ENCODE measurements around the gene HOMEZ. TPM values are rescaled to one million over a fixed set of nuclear protein-coding genes. Genes with fewer than 3 reads are reported as not detected.
"Not testable (repeated sequence)": the region's sequence is repeated elsewhere in the genome, so short reads cannot be mapped to it uniquely, and the experiment has no call there.

Gene HOMEZ
- total RNA-seq, 1 experiment from 2014 or later: 7.6 TPM

- Histone ChIP-seq H3K27ac (ENCODE audit: low read length) (no peak overlapping the region), H3K4me3 (ENCODE audit: low read depth in 2 of 2, low read length in 2 of 2) (no peak overlapping the region), H3K36me3 (ENCODE audit: control insufficient read depth, insufficient read depth, low read length) (no peaks in the 10 kb centered on the region), H3K27me3 (ENCODE audit: control insufficient read depth, insufficient read depth, low read length) (peaks cover 3% of the 10 kb centered on the region; the same call in 1 of the 2 replicates), H3K9me3 (ENCODE audit: control insufficient read depth, insufficient read depth, low read depth, low read length) (no peaks in the 10 kb centered on the region), H3K4me1 (ENCODE audit: control insufficient read depth, insufficient read depth, low read length) (no peaks in the 10 kb centered on the region)
- ATAC-seq (no peak), DNase-seq (ENCODE audit: low read depth, low spot score) (no peak)
- no TSS peak for BruUV-seq (replicated peaks)
- intact Hi-C loops (cut with micrococcal nuclease; ENCODE audit: unreplicated experiment): no loop called here
- ChIA-PET POLR2A (interaction anchor here (0.7 kb wide), 1 partner anchor 620 kb away, joined by 11 read pairs; no protein-coding TSS in a partner anchor), CTCF (interaction anchor here (0.7 kb wide), 1 partner anchor 123 kb away, joined by 7 read pairs; no protein-coding TSS in a partner anchor)
- in situ Hi-C loops (cut with HindIII; ENCODE audit: low pct_unique_long_range_greater_than_20kb, low sequenced_read_pairs): no loop called here
- TF ChIP-seq POLR2AphosphoS5 (IDR thresholded peaks at IDR 0.05; ENCODE audit: low read depth, low read length): no peak
- TF ChIP-seq CTCF (IDR thresholded peaks at IDR 0.05): no peak
- no peak for TF ChIP-seq SIN3A (IDR thresholded peaks at IDR 0.05; ENCODE audit: borderline replicate concordance, insufficient read depth, low read depth, low read length)
- TF ChIP-seq REST (IDR thresholded peaks at IDR 0.05; ENCODE audit: insufficient read depth in 1 of 2, low read depth in 2 of 2, low read length in 1 of 2): no peak
- no peak for TF ChIP-seq TCF7L2 (IDR thresholded peaks at IDR 0.05; ENCODE audit: low read depth, low read length)
Measured at GRCh38 chr14:23242076-23242475, 43.9 kb downstream of the HOMEZ start.

- DNase-seq (ENCODE audit: low read depth, low spot score); H3K27ac ChIP-seq (ENCODE audit: low read length); BruUV-seq (replicated peaks); H3K4me1 ChIP-seq (ENCODE audit: control insufficient read depth, insufficient read depth, low read length); H3K4me3 ChIP-seq (ENCODE audit: low read depth in 2 of 2, low read length in 2 of 2); ATAC-seq; intact Hi-C loops (cut with micrococcal nuclease; ENCODE audit: unreplicated experiment); POLR2A ChIA-PET; H3K36me3 ChIP-seq (ENCODE audit: control insufficient read depth, insufficient read depth, low read length); H3K9me3 ChIP-seq (ENCODE audit: control insufficient read depth, insufficient read depth, low read depth, low read length); in situ Hi-C loops (cut with HindIII; ENCODE audit: low pct_unique_long_range_greater_than_20kb, low sequenced_read_pairs); H3K27me3 ChIP-seq (ENCODE audit: control insufficient read depth, insufficient read depth, low read length): not testable (repeated sequence)
- CTCF ChIA-PET: interaction anchor here (0.7 kb wide), 1 partner anchor 124 kb away, joined by 7 read pairs; no protein-coding TSS in a partner anchor
Measured at GRCh38 chr14:23241061-23241715, 44.7 kb downstream of the HOMEZ start.

GRCh38 chr14:23240661-23241060 is 45.3 kb downstream of the HOMEZ start:
- no TSS peak for BruUV-seq (replicated peaks)
- no peak overlapping the region for H3K27ac ChIP-seq (ENCODE audit: low read length)
- intact Hi-C loops (cut with micrococcal nuclease; ENCODE audit: unreplicated experiment): no loop called here
- ATAC-seq (no peak), DNase-seq (ENCODE audit: low read depth, low spot score) (no peak)
- TF ChIP-seq POLR2AphosphoS5 (IDR thresholded peaks at IDR 0.05; ENCODE audit: low read depth, low read length) (no peak), SIN3A (IDR thresholded peaks at IDR 0.05; ENCODE audit: borderline replicate concordance, insufficient read depth, low read depth, low read length) (no peak), TCF7L2 (IDR thresholded peaks at IDR 0.05; ENCODE audit: low read depth, low read length) (no peak), CTCF (IDR thresholded peaks at IDR 0.05) (no peak), REST (IDR thresholded peaks at IDR 0.05; ENCODE audit: insufficient read depth in 1 of 2, low read depth in 2 of 2, low read length in 1 of 2) (no peak)
- POLR2A ChIA-PET: no interaction called here
- H3K4me1 ChIP-seq (ENCODE audit: control insufficient read depth, insufficient read depth, low read length): no peaks in the 10 kb centered on the region
- in situ Hi-C loops (cut with HindIII; ENCODE audit: low pct_unique_long_range_greater_than_20kb, low sequenced_read_pairs): no loop called here
- CTCF ChIA-PET: no interaction called here
- no peak overlapping the region for H3K4me3 ChIP-seq (ENCODE audit: low read depth in 2 of 2, low read length in 2 of 2)
- H3K36me3 ChIP-seq (ENCODE audit: control insufficient read depth, insufficient read depth, low read length): no peaks in the 10 kb centered on the region
- H3K9me3 ChIP-seq (ENCODE audit: control insufficient read depth, insufficient read depth, low read depth, low read length): no peaks in the 10 kb centered on the region
- peaks cover 3% of the 10 kb centered on the region; the same call in 1 of the 2 replicates for H3K27me3 ChIP-seq (ENCODE audit: control insufficient read depth, insufficient read depth, low read length)
